ENCODE results near the gene UMODL1.

DNA sequence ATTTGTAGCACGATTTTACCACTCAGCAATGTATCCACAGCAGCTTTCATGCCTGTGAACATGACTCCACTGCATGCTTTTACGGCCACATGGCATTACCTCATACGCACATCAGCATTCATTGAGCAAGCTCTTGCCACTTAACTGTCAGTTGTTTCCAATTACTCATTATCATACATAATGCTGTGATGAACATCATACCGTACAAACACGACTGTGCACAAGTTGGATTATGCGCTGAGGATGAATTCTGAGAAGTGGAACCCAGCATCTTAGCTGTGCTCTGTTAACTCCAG lies 9.6 kb downstream of the UMODL1 start:
- TF ChIP-seq POLR2A (IDR thresholded peaks at IDR 0.05; ENCODE audit: low read depth, low read length) = no peak
- TF ChIP-seq, protein P1, sequence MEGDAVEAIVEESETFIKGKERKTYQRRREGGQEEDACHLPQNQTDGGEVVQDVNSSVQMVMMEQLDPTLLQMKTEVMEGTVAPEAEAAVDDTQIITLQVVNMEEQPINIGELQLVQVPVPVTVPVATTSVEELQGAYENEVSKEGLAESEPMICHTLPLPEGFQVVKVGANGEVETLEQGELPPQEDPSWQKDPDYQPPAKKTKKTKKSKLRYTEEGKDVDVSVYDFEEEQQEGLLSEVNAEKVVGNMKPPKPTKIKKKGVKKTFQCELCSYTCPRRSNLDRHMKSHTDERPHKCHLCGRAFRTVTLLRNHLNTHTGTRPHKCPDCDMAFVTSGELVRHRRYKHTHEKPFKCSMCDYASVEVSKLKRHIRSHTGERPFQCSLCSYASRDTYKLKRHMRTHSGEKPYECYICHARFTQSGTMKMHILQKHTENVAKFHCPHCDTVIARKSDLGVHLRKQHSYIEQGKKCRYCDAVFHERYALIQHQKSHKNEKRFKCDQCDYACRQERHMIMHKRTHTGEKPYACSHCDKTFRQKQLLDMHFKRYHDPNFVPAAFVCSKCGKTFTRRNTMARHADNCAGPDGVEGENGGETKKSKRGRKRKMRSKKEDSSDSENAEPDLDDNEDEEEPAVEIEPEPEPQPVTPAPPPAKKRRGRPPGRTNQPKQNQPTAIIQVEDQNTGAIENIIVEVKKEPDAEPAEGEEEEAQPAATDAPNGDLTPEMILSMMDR (IDR thresholded peaks at IDR 0.05; ENCODE audit: extremely low read depth in 1 of 2, insufficient read depth in 1 of 2, low read depth in 1 of 2, low read length in 2 of 2) = no peak

All from endothelial cell of umbilical vein (primary cell).